ENCODE measurements around the gene CCDC92B.

CCDC92B gene

GRCh38 chr17:2749784-2750181 lies 331 bp upstream of the CCDC92B start:
- Mint-ChIP-seq H3K27me3 (peaks cover 83% of the 10 kb centered on the region), H3K4me3 (no peak overlapping the region), H3K27ac (no peak overlapping the region), H3K4me1 (no peaks in the 10 kb centered on the region), H3K9me3 (peaks cover 2% of the 10 kb centered on the region), H3K36me3 (no peaks in the 10 kb centered on the region)
- ATAC-seq = peak; percentile 88

- no peaks in the 10 kb centered on the region for H3K4me1 Mint-ChIP-seq
- no peak for ATAC-seq
- no peak overlapping the region for H3K4me3 Mint-ChIP-seq
- peaks cover 62% of the 10 kb centered on the region for H3K27me3 Mint-ChIP-seq
- H3K9me3 Mint-ChIP-seq = peaks cover 5% of the 10 kb centered on the region
- H3K27ac Mint-ChIP-seq = no peak overlapping the region
- no peaks in the 10 kb centered on the region for H3K36me3 Mint-ChIP-seq
These were observed 4.0 kb downstream of the CCDC92B start for GRCh38 chr17:2745317-2746037.

GRCh38 chr17:2737693-2738092 lies 11.8 kb downstream of the CCDC92B start:
- no peak for ATAC-seq
- peaks cover 21% of the 10 kb centered on the region for H3K27me3 Mint-ChIP-seq
- H3K27ac Mint-ChIP-seq = no peak overlapping the region
- no peaks in the 10 kb centered on the region for H3K4me1 Mint-ChIP-seq
- H3K4me3 Mint-ChIP-seq = no peak overlapping the region
- peaks cover under 1% of the 10 kb centered on the region for H3K9me3 Mint-ChIP-seq
- no peaks in the 10 kb centered on the region for H3K36me3 Mint-ChIP-seq

GRCh38 chr17:2736956-2737355 lies 12.5 kb downstream of the CCDC92B start:
- H3K36me3 Mint-ChIP-seq = no peaks in the 10 kb centered on the region
- no peaks in the 10 kb centered on the region for H3K4me1 Mint-ChIP-seq
- H3K4me3 Mint-ChIP-seq = no peak overlapping the region

GRCh38 chr17:2735896-2736295 lies 13.6 kb downstream of the CCDC92B start:
- Mint-ChIP-seq H3K27me3 (peaks cover 22% of the 10 kb centered on the region), H3K36me3 (no peaks in the 10 kb centered on the region), H3K4me3 (no peak overlapping the region), H3K27ac (no peak overlapping the region), H3K9me3 (no peaks in the 10 kb centered on the region), H3K4me1 (no peaks in the 10 kb centered on the region)
- ATAC-seq = no peak

More at GRCh38 chr17:2736956-2737355, 12.5 kb downstream of the CCDC92B start:
- no peak overlapping the region for H3K27ac Mint-ChIP-seq
- peaks cover 21% of the 10 kb centered on the region for H3K27me3 Mint-ChIP-seq
- no peak for ATAC-seq
- H3K9me3 Mint-ChIP-seq = no peaks in the 10 kb centered on the region

GRCh38 chr17:2734939-2735338 lies 14.5 kb downstream of the CCDC92B start:
- no peaks in the 10 kb centered on the region for H3K4me1 Mint-ChIP-seq
- ATAC-seq = no peak
- no peaks in the 10 kb centered on the region for H3K9me3 Mint-ChIP-seq
- no peaks in the 10 kb centered on the region for H3K36me3 Mint-ChIP-seq
- no peak overlapping the region for H3K27ac Mint-ChIP-seq
- peaks cover 22% of the 10 kb centered on the region for H3K27me3 Mint-ChIP-seq
- no peak overlapping the region for H3K4me3 Mint-ChIP-seq

- H3K9me3 Mint-ChIP-seq = no peaks in the 10 kb centered on the region
- H3K4me1 Mint-ChIP-seq = no peaks in the 10 kb centered on the region
- H3K36me3 Mint-ChIP-seq = no peaks in the 10 kb centered on the region
- no peak overlapping the region for H3K4me3 Mint-ChIP-seq
- no peak overlapping the region for H3K27ac Mint-ChIP-seq
- peaks cover 44% of the 10 kb centered on the region for H3K27me3 Mint-ChIP-seq
- ATAC-seq = no peak
These were observed 17.6 kb downstream of the CCDC92B start for GRCh38 chr17:2731807-2732206.

GRCh38 chr17:2730764-2731353 lies 18.6 kb downstream of the CCDC92B start:
- Mint-ChIP-seq H3K36me3 (no peaks in the 10 kb centered on the region), H3K27me3 (peaks cover 51% of the 10 kb centered on the region), H3K9me3 (no peaks in the 10 kb centered on the region), H3K27ac (no peak overlapping the region), H3K4me1 (no peaks in the 10 kb centered on the region), H3K4me3 (no peak overlapping the region)
- no peak for ATAC-seq

- Mint-ChIP-seq H3K36me3 (no peaks in the 10 kb centered on the region), H3K27me3 (peaks cover 57% of the 10 kb centered on the region), H3K9me3 (no peaks in the 10 kb centered on the region), H3K4me1 (peaks cover 7% of the 10 kb centered on the region), H3K4me3 (peak overlapping the region; percentile 15), H3K27ac (no peak overlapping the region)
- peak; percentile 59 for ATAC-seq
These were observed 24.7 kb downstream of the CCDC92B start for GRCh38 chr17:2724784-2725164.

GRCh38 chr17:2723997-2724783 lies 25.3 kb downstream of the CCDC92B start:
- Mint-ChIP-seq H3K4me3 (peak overlapping the region; percentile 67), H3K27ac (no peak overlapping the region), H3K4me1 (peaks cover 7% of the 10 kb centered on the region), H3K27me3 (peaks cover 56% of the 10 kb centered on the region), H3K9me3 (no peaks in the 10 kb centered on the region), H3K36me3 (no peaks in the 10 kb centered on the region)
- no peak for ATAC-seq

GRCh38 chr17:2723505-2723996 lies 25.9 kb downstream of the CCDC92B start:
- Mint-ChIP-seq H3K36me3 (no peaks in the 10 kb centered on the region), H3K27ac (no peak overlapping the region), H3K4me3 (peak overlapping the region; percentile 53), H3K27me3 (peaks cover 49% of the 10 kb centered on the region), H3K9me3 (no peaks in the 10 kb centered on the region), H3K4me1 (peaks cover 7% of the 10 kb centered on the region)
- ATAC-seq = no peak

GRCh38 chr17:2722611-2723010 lies 26.8 kb downstream of the CCDC92B start:
- peaks cover 42% of the 10 kb centered on the region for H3K27me3 Mint-ChIP-seq
- ATAC-seq = no peak
- H3K9me3 Mint-ChIP-seq = no peaks in the 10 kb centered on the region
- H3K36me3 Mint-ChIP-seq = no peaks in the 10 kb centered on the region
- H3K4me3 Mint-ChIP-seq = no peak overlapping the region
- H3K4me1 Mint-ChIP-seq = peaks cover 7% of the 10 kb centered on the region
- H3K27ac Mint-ChIP-seq = no peak overlapping the region

GRCh38 chr17:2721603-2722002 lies 27.8 kb downstream of the CCDC92B start:
- H3K36me3 Mint-ChIP-seq = no peaks in the 10 kb centered on the region
- no peaks in the 10 kb centered on the region for H3K9me3 Mint-ChIP-seq
- H3K4me1 Mint-ChIP-seq = peaks cover 7% of the 10 kb centered on the region
- peaks cover 32% of the 10 kb centered on the region for H3K27me3 Mint-ChIP-seq
- no peak overlapping the region for H3K4me3 Mint-ChIP-seq
- no peak overlapping the region for H3K27ac Mint-ChIP-seq
- no peak for ATAC-seq

- Mint-ChIP-seq H3K36me3 (no peaks in the 10 kb centered on the region), H3K27me3 (peaks cover 18% of the 10 kb centered on the region), H3K9me3 (no peaks in the 10 kb centered on the region), H3K4me3 (no peak overlapping the region), H3K27ac (no peak overlapping the region), H3K4me1 (no peaks in the 10 kb centered on the region)
- ATAC-seq = no peak
These were observed 29.6 kb downstream of the CCDC92B start for GRCh38 chr17:2719861-2720260.

GRCh38 chr17:2718150-2718938 lies 31.1 kb downstream of the CCDC92B start:
- no peaks in the 10 kb centered on the region for H3K36me3 Mint-ChIP-seq
- H3K27ac Mint-ChIP-seq = no peak overlapping the region
- ATAC-seq = no peak
- no peaks in the 10 kb centered on the region for H3K9me3 Mint-ChIP-seq
- no peaks in the 10 kb centered on the region for H3K4me1 Mint-ChIP-seq
- no peak overlapping the region for H3K4me3 Mint-ChIP-seq
- H3K27me3 Mint-ChIP-seq = peaks cover 9% of the 10 kb centered on the region
